Activated CD8-positive, alpha-beta memory T cell treated with anti-CD3 and anti-CD28 coated beads for 24 hours (primary cell): ENCODE data around the gene ADAMTS2.

Experiments
- DNase-seq: peaks from one replicate; pipeline ENCODE4 v3.0.0-alpha.2; 2020

Gene ADAMTS2

DNA sequence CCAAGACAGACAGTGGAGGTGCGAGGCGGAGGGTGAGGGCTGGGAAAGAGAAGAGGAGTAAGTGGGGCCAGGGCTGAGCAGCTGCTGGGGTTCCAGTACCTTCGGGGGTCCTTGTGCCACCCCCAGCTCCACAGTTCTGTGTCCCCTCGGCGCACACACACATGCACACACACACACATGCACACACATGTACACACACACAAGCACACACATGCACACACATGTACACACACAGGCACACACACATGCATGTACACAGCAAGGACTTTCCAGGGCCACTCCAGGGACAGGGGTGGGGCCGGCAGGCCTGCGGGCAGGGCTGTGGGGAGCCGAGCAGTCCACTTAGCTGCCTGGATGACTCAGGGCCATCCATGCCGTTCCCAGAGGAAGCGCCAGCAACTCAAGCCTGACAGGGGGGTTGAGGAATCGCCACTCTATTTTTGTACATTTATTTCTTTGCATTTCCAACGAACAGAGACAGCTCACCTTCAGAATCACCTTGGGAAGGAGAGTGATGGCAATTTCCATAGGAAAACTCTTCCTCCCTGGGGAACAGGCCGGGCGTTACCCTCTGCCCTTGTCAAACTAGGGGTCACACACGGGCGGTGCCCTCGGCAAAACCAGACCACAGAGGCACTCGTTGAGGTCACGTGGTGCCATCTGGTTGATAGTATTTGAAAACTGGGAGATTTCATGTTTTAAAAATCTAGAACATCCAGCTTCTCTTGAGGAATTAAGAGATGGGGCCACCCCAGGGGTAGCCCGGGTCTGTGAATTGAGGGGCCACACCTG is 135.7 kb downstream of the ADAMTS2 start:
- no peak for DNase-seq

DNA sequence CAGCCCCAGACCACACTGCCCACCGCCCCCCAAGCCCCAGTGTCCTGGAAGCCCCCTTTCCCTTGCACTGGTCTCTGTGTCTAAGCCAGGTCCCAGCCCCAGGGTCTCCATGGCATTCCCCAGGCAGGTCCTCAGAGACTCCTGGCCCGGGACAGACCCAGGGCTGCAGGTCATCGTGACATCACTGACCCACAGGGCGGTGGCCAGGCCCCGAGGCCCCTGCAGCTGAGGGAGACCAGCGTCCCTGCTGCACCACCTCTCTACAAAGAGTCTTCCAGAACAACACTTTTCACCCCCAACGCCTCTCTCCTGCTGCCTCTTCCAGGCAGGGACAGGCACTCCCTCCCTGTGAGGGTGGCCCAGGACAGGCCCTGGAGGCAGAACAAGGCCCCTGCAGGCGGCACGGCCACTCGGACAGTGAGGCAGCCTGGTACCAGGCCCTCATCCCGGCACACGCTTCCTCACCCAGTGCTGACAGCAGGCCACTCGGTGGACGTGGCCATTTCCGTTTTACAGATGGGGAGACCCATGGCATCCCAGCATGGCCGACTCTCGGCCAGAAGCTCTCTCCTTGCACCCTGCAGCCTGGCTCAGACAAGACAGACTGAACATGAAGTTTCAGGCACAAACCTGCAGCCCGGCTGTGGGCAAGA is 136.4 kb downstream of the ADAMTS2 start:
- DNase-seq, result no peak

DNA sequence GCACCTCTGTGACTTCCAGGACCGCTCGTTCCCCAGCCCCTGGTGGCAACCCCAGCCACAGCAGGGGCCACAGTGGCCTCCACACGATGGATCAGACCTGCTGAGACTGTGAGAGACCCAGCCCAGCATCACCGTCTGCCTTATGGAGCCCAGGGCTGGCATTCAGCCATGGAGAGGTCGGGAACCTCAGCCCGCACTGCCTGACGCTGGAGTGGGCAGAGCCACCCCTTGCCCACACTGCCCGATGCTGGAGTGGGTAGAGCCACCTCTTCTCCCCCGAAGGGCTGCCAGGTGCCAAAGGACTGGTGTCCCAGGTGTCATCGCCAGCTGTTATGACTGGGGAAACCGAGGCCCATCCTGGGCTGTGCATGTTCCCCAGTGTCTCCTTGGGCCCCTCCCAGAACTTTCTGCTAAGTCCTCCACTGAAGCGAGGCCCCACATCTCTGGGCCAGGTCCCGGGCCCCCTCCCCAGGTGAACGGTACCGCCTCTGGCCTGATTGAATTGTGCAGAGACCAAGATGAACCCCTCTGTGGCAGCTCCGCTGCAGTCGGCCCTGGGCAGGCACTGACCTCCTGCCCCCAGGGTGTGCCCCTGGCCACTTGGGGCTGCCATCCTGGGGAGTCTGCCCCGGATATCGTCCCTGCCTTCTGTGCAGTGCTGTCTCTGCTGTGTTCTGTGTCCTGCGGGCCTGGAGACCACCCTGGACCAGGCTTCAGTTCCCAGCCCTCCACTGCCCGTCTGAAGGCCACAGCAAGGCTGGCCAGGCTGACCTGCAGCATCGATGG is 137.1 kb downstream of the ADAMTS2 start:
- no peak for DNase-seq

DNA sequence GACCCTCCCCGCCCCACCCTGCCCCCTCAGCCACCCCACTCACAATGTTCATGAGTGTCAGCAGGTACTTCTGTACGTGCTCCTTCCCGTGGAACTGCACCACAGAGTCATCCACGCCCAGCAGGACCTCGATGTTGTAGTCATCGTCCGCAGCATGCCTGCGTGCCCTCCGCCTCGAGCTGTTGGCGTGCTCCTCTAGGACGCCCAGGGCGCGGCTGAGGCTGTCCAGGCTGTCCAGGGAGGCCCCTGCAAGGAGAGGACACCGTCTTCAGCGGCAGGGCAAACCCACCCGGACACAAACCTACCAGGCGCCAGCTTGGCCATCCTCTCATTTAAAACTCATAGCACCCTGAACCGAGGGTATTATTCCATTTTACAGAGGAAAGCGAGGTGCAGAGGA is 137.8 kb downstream of the ADAMTS2 start:
- no peak for DNase-seq

DNA sequence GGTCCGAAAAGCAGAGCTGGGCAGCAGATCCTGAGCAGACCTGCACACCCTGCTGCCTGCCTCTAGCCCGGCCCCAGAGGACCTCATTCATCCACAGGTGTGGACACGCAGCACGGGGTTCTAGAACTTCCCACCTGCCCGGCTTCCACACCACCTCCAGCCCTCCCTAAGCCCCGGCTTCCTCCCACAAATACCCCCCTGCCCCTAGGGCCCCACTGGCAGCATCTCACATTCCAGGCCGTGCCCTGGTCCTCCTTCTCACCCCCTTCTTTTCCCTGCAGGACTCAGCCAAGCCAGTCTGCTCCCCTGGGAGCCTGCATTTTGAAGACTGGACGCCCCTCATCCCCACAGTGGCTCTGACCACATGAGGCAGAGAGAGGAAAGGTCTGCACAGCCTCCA is 138.9 kb downstream of the ADAMTS2 start:
- DNase-seq, result no peak

DNA sequence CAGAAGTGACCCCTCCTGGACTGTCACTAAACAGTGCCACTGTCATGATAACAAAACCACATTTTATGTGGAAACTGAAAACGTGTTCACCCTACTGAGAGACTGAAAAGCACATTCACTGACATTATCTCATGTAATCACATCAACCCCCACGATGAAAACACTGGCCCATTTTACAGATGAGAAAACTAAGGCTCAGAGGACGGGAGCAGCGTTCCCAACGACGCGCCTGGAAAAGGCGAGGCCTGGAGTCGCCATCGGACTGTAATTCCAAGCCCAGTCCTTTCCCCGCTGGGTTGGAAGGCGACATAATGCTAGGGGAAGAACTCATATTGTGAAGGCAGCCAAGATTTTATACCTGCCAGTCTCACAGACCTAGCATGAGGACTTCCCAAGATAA is 140.0 kb downstream of the ADAMTS2 start:
- no peak for DNase-seq

DNA sequence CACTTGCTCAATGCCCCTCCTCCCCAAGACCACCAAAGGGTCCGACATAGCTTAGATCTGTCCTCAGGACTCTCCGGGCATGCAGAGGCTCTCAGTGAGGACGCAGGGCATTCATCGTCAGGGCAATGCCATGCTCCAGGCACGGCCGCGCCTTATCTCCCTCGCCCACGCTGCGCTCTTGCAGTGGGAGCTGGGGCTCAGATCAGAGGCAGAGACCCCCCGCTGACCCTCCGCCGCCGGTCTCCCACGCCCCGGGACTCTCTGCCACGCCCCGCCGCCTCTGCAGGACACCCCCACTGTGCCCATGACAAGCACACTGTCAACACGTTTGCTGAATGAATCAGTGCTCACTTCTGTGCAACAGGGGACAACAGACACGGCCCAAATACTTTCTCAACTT is 140.7 kb downstream of the ADAMTS2 start:
- no peak for DNase-seq

DNA sequence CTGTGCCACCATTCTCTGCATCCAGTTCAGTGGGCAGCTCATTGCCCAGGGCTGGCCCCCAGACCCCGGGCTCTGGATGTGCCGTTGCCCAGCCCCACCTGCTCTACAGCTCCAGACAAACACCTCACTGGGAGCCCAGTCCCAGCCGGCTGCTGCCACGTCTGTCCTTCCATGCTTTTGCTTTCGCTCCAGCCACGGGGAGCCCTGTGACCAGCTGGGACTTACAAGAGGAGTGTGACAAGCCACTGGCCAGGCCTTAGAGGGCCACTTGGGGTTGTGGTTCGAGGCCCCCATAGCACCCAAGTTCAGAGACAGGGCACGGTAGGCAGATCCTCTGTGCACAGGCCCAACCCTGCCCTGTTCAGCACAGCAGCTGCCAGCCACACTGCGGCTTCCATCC is 142.0 kb downstream of the ADAMTS2 start:
- no peak for DNase-seq

DNA sequence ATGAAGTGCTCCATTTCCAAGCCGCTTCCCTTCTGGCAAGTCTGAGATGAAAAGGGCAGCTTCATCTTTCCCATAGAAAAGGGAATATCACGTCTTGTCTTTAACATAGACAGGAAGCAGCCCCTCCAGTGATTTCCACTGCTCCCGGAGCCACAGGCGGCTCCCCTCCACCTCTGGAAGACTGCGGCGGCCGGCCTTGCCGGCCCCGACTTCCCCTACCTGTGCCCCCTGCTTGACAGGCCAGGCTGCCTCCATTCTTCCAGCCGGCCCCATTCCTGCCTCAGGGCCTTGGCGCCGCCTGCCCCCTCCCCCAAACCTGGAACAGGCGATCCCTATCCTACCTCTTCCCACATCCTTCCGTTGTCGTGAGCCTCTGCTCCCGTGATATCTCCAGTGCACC is 143.3 kb downstream of the ADAMTS2 start:
- no peak for DNase-seq

DNA sequence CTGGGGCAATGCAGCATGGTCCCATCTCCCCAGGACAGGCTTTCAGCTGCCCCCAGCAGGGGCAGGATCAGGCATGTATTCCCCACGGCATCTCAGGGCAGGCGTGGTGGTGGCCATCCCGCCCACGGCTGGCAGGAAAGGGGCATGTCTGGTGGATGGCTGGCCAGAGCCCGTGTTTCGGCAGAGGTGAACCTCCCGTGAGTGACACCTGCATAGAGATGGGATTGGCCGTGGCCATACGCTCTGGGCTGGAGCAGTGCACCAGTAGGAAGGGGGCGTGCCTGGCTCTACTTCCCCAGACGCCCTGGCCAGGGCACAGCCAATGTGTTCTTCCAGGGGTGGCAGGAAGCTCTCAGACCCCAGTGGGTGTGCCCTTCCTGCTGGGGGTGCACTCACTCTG is 146.0 kb downstream of the ADAMTS2 start:
- DNase-seq, result no peak

DNA sequence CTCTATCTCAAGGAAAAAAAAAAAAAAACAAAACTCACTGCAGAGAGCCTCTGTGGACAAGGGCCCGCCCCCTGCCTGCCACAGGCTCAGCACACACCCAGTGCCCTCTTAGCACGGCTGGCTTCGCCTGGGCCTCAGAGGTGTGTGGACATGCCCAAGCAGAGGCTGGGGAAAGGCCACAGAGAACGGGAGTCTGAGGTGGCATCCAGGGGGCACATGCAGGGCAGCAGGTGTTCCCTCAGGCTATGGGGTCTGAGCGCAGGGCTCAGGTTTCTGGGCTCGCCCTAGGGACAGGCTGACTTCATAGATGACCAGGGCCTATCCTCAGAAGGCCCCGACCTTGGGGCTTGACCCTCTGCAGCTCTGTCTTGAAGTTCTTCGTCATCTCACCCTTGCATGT is 146.4 kb downstream of the ADAMTS2 start:
- no peak for DNase-seq

DNA sequence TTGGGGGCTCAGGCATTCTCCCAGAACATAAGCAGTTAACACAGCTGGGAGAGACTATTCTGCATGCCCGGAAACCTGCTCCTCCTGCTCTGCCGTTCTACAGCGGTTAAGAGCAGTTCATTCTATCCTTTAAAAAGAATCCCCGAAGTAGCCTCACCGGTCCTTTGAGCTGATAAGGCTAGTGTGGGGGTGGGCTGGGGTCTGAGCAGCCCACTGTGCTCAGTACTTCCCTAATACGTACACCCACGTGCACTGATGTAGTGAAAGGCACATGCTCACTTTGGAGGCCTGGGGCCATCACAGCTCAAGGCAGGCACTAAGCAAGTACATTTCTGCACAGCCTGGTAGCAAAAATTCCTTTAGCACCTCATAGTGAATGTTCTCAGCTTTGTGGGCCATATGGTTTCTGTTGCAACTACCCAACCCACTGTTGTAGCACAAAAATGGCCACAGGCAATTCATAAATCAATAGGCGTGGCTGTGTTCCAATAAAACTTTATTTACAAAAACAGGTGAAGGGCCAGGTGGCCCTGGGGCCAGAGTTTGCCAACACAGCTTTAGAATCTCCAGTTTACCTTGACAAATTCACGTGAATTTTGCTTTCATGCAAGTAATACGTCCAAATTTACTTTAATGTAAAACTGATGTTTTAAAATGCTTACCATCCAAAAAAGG is 148.7 kb downstream of the ADAMTS2 start:
- DNase-seq, result no peak

DNA sequence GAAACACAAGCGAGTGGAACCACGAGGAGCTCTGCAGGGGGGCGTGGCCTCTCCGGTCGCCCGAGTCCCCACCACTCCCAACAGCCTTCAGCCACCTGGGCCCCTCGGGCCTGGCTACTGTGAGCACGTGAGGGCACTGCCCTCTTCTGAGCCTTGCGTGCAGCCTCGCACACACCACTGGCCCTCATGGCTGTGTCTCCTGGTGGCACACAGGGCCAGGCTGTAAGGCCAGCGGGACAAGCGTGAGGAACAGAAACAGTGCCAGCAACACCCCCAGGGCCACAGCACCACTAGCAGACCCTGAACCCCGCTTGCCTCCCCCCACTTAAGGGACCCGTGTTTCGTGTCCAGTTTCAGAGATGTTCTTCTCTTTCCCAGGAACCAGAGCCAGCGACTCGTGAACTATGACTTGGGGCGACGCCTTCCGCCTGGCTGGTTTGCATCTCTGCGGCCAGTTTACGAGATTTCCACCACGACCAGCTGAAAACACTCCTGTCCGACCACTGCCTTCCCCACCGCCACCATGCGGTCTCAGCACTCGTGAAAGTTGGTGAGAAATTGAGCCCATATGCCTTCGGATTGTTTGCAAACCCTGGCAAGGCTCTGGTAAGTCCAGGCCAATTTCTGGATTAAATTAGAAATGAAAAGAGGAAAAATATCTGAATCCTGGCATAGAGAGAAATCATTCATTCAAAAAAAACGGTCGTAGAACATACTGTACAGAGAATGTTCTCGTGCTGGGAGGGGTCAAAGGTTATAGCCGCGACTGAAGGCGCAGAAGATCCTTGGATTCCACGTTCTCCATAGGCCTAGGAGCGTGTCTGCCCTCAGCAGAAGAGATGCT is 149.5 kb downstream of the ADAMTS2 start:
- no peak for DNase-seq

DNA sequence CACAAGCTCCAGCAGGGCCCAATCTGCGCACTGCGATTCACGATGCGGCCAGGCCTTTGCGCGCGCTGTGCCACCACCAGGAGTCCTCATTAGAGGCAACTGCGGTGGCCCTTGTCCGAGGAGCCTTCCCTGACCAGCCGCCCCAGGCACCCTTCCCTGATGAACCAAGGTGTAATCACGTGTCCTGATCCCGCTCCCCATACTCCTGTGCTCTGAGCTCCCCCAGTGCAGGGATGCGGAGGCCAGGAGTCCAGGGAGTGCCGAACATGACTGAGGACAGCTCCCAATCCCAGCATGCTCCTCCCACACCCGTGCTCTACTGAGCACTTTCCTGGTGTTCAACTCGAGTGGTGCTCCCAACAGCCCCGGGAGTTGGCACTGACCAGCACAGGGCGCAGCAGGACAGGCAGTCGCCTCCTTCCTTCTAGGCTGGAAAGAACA is 150.3 kb downstream of the ADAMTS2 start:
- DNase-seq, result no peak

DNA sequence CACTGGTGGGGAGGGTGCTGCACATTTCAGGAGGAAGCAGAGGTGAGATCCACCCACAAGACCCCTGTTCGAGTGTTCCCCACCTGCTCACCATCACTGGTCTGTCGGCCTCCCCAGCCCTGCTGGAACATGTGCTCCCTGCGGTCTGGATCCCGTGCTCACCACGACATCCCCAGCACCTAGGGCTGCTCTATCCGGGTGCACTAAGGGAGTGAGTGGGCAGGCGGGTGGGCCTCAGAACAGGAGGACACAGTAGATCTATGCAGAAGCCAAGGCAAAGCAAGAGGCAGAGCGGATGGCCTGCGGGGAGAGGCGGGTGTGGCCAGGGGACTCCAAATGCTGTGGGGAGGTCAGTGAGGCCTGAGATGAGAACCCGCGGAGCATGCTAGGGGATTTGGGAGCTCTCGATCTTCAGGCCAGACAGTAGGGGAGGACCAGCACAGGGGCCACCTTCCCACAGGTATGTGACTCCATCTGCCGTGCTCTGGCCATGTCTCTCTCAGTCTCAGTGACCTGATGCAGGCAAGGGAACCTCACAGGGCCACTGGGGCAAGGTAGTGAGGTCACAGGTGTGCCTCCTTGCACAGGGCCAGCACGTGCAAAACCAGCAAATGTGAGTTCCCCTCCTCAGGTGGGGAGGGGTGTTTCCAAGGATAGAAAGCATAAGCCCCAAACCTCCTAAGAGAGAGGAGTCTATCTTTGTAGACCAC is 150.9 kb downstream of the ADAMTS2 start:
- no peak for DNase-seq

DNA sequence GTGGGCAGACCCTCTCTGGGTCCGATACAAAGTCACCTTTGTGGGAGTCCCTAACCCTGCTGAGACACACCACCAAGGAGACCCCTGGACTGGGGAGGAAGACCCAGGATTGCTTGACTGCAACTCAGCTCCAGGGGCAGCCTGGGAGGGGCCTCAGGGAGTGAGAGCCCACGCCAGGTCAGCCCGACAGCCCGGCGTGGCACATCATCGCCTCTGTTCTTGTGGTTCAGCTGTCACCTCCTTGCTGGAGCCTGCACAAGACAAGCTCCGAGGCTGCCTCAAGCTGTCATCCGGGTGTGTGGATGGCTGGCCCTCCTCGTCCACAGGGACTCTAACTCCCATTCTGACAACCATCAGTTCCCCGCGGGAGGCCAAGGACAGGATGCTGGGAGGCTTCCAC is 151.5 kb downstream of the ADAMTS2 start:
- DNase-seq, result no peak

DNA sequence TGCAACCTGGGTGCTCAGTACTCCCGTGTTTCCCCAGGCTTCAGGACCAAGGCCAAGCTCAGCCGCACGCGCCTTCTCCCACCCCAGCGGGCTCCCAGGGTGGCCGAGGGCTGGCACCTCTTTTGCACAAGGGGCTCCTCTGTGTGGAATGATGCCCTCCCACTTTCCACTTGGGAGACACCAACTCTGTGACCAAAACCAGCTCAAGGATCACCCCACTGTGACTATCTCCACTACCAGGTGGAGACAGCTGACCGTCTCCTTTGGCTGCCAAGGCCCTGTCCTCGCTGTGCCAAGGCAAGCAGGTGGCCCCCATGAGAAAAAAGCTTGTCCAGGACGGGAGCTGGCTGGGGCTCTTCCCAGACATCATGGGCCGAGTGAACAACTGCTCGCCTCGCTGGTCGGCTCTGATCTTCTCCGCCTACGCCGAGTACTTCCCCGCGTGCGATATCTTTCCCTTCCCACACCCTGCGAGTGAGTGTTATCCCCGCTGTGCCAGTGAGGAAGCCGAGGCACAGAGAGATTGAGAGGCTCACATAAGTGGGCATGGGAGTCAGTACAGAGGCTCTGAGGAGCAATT is 152.3 kb downstream of the ADAMTS2 start:
- no peak for DNase-seq

DNA sequence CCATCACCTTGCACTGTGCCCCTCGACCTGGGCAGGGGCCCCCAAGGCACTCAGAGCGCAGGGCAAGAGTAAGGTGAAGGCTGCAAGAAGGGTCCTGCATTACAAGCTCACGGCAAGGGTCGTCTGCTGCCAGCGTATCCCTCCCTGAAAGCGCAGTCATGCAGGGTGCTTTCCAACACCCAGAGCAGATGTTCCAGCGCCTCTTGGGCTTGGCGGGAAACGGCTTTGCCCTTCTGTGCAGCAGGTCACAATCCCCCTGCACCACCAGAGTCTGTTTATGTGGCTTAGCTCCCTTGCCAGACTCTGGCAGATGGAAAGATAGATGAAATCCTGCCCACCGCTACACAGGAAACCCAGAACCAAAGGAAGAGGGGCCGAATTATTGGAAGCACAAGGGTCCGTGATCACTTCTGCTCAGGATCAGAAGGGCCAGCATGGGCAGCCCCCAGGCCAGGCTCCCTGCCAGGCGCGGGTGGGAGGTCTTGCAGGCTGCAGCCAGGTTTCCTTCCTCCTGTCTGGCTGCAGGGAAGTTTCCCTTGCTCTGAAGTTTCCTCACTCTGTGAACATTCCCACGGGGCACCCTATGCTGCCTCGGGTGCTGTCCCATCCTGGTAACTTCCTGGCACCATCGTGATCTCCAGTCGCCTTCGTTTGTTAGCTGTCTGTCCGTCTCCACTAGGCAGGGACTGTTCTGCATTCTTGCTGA is 152.9 kb downstream of the ADAMTS2 start:
- no peak for DNase-seq

DNA sequence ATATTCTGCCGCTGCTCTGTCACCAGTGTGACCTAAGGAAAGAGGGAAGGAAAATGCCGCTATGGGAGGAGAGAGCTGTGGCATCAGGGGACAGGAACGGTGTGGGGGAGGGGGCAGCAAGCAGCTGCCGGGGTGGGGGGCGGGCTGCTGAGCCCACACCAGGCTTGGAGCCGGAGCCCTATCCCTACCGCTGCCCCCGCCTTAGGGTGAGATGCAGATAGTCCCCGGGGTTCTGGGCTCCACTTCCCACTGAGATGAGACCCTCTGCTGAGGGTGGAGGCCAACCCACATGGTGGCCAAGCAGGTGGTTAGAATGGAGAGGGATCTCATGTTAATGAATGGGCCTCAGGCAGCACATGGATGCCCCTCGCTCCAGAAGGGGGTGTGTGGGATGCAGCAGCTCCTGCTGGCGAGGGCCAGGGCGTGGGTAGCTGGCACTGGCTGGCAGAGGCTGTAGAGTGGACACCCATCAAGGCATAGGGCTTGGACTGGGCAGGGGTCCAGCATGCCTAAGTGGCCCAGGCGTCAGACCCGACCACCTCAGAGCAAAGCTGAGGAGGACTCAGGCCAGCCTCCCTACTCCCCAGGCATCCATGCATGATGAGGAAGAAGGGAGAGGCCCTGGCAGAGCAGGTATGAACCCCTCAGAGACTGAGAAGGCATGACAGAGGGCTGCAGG is 153.6 kb downstream of the ADAMTS2 start:
- no peak for DNase-seq
